HepG2 (cell line): ENCODE results near the gene GGT7. TPM values are rescaled to one million over a fixed set of nuclear protein-coding genes. Genes with fewer than 3 reads are reported as not detected.

Source experiments
- MAZ ChIP-seq, 2 experiments: sonication (generic) in 1 of 2; formaldehyde crosslinking in 1 of 2; IDR thresholded peaks; 2 replicates each; pipeline versions ENCODE4 v1.5.0 to v1.6.1; 2012 to 2020; ENCODE audit warnings: low read depth in 2 of 2, mild to moderate bottlenecking in 2 of 2, borderline replicate concordance in 1 of 2, improper control_type of control experiment in 1 of 2, low read length in 1 of 2, missing genetic modification reagents in 1 of 2, moderate library complexity in 1 of 2
- MLXIP ChIP-seq: sonication (generic); formaldehyde crosslinking; IDR thresholded peaks from 2 replicates; pipeline ENCODE4 v1.9.0; 2021; ENCODE audit warnings: missing genetic modification reagents, borderline replicate concordance
- NFYC ChIP-seq: IDR thresholded peaks from 2 replicates; pipeline ENCODE4 v1.6.1; 2016; ENCODE audit warnings: missing genetic modification reagents, missing compliant biosample characterization
- NR2F2 ChIP-seq: IDR thresholded peaks from 2 replicates; pipeline ENCODE4 v1.6.1; 2012; ENCODE audit warnings: low read depth, inconsistent platforms, borderline replicate concordance
- SALL1 ChIP-seq: sonication (generic); formaldehyde crosslinking; IDR thresholded peaks from 2 replicates; pipeline ENCODE4 v1.8.0; 2022; ENCODE audit warnings: mild to moderate bottlenecking, missing genetic modification reagents
- SOX13 ChIP-seq, 3 experiments: fragments of 450-650 bp in 1 of 3; sonication (generic) in 1 of 3; formaldehyde crosslinking in 1 of 3; IDR thresholded peaks in 2 of 3; conservative IDR thresholded peaks in 1 of 3; 2 replicates each; pipeline versions ENCODE4 v1.5.0 to v1.6.1; 2016 to 2020; ENCODE audit warnings: antibody characterized with exemption in 1 of 3, mild to moderate bottlenecking in 1 of 3, missing compliant biosample characterization in 1 of 3, missing genetic modification reagents in 1 of 3, moderate library complexity in 1 of 3
- XBP1 ChIP-seq: sonication (generic); formaldehyde crosslinking; IDR thresholded peaks from 2 replicates; pipeline ENCODE4 v1.5.0; 2020; ENCODE audit warnings: missing genetic modification reagents
- ZNF251 ChIP-seq: sonication (generic); formaldehyde crosslinking; IDR thresholded peaks from 2 replicates; pipeline ENCODE4 v1.9.0; 2021; ENCODE audit warnings: mild to moderate bottlenecking, missing genetic modification reagents
- ZNF562 ChIP-seq: sonication (generic); formaldehyde crosslinking; IDR thresholded peaks from 2 replicates; pipeline ENCODE4 v1.8.0; 2022; ENCODE audit warnings: missing genetic modification reagents, borderline replicate concordance
- ZNF883 ChIP-seq: sonication (generic); formaldehyde crosslinking; IDR thresholded peaks from 2 replicates; pipeline ENCODE4 v1.5.1; 2020; ENCODE audit warnings: mild to moderate bottlenecking, missing genetic modification reagents; ENCODE audit errors: not compliant biosample characterization
- ZSCAN9 ChIP-seq: IDR thresholded peaks from 2 replicates; pipeline ENCODE4 v1.6.1; 2016; ENCODE audit warnings: borderline replicate concordance
- polyA plus RNA-seq, 8 experiments: library from polyadenylated mRNA; depleted of rRNA in 3 of 8; stranded (reverse) in 7 of 8; unstranded in 1 of 8; fragments of >200 nt; fragmentation: Illumina TruSeq in 4 of 8; extraction: Trizol in 4 of 8; gene quantifications; 2 replicates each; pipeline versions ENCODE4 v1.2.1 to v1.2.3, GENCODE V29; 2011 to 2016; ENCODE audit warnings: low read depth in 4 of 8, missing spikeins in 1 of 8, mixed read lengths in 1 of 8; ENCODE audit not compliant: insufficient read depth in 1 of 8
- total RNA-seq, 5 experiments: library from RNA; depleted of rRNA; stranded (reverse); fragments of >200 nt; fragmentation: Illumina TruSeq; extraction: Trizol; gene quantifications; 2 replicates each; pipeline ENCODE4 v1.2.3, GENCODE V29; 2016; ENCODE audit warnings: low read depth in 1 of 5
- TF ChIP-seq, protein P1 (sequence below), 2 experiments: IDR thresholded peaks; 2 replicates each; pipeline ENCODE4 v1.6.1; 2011 to 2012; ENCODE audit warnings: low read length in 2 of 2, borderline replicate concordance in 1 of 2, low read depth in 1 of 2, mild to moderate bottlenecking in 1 of 2, moderate library complexity in 1 of 2
- TF ChIP-seq, protein P2 (sequence below): IDR thresholded peaks from 2 replicates; pipeline ENCODE4 v1.6.1; 2016; ENCODE audit warnings: mild to moderate bottlenecking
- TF ChIP-seq, protein P3 (sequence below): sonication (generic); formaldehyde crosslinking; IDR thresholded peaks from 2 replicates; pipeline ENCODE4 v1.4.0; 2020; ENCODE audit warnings: missing genetic modification reagents, mild to moderate bottlenecking, borderline replicate concordance
- TF ChIP-seq, protein P4 (sequence below): conservative IDR thresholded peaks from 2 replicates; pipeline ENCODE4 v1.6.1; 2018; ENCODE audit warnings: missing genetic modification reagents

GGT7 gene
- total and polyA plus RNA-seq, 2 of the 13 experiments (the other 11 are each of a cell fraction or from before 2014, with no cell fraction given): 6.6 to 23.0 TPM

DNA sequence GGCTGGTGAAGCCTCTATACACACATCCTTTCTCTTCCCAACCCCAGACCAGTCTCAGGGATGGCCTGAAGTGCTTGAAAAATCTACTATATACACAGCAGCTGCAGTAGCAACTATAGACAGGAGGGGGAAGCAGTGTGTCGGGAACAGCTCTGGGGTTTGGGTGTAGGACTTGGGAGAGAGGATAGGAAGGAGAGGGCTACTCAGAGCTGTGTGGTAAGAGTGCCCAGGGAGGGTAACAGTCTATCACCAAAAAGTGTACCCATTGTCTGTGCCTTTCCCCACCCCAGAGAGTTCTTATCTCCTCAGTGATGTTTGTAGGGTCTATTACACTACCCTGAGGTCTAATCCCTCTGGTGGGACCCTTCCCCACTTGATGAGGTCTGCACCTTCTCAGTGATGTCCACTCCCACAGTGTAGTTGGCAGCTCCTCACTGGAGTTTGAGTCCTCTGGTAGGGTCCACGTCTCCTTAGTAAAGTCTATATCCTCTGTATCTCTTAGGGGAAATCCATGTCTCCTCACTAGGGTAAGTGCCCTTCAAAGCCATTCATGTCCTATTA is 1.5 kb upstream of the GGT7 start (continued):
- TF ChIP-seq MLXIP (CRISPR knock-in tag) (no peak), ZSCAN9 (CRISPR knock-in tag) (peak; percentile 51; the same call in 1 of the 2 replicates), NR2F2 (no peak), SOX13 (IDR thresholded peaks at IDR 0.05) (no peak), SOX13 (CRISPR knock-in tag; conservative IDR thresholded peaks at IDR 0.05 in 1 of 2, IDR thresholded peaks at IDR 0.05 in 1 of 2) (no peak), XBP1 (CRISPR knock-in tag) (no peak), NFYC (CRISPR knock-in tag) (peak; percentile 8; the same call in 1 of the 2 replicates), ZNF562 (CRISPR knock-in tag) (no peak), SALL1 (CRISPR knock-in tag) (peak; percentile 54), ZNF251 (CRISPR knock-in tag) (no peak), MAZ (IDR thresholded peaks at IDR 0.05; ENCODE audit: borderline replicate concordance, low read depth, low read length) (peak; percentile 65; the same call in 1 of the 2 replicates), MAZ (CRISPR knock-in tag; IDR thresholded peaks at IDR 0.05; ENCODE audit: low read depth) (0 out of 2 replicates have a peak, but pooled peaks have one; percentile 50), ZNF883 (peak; percentile 79)
- TF ChIP-seq, protein P1, sequence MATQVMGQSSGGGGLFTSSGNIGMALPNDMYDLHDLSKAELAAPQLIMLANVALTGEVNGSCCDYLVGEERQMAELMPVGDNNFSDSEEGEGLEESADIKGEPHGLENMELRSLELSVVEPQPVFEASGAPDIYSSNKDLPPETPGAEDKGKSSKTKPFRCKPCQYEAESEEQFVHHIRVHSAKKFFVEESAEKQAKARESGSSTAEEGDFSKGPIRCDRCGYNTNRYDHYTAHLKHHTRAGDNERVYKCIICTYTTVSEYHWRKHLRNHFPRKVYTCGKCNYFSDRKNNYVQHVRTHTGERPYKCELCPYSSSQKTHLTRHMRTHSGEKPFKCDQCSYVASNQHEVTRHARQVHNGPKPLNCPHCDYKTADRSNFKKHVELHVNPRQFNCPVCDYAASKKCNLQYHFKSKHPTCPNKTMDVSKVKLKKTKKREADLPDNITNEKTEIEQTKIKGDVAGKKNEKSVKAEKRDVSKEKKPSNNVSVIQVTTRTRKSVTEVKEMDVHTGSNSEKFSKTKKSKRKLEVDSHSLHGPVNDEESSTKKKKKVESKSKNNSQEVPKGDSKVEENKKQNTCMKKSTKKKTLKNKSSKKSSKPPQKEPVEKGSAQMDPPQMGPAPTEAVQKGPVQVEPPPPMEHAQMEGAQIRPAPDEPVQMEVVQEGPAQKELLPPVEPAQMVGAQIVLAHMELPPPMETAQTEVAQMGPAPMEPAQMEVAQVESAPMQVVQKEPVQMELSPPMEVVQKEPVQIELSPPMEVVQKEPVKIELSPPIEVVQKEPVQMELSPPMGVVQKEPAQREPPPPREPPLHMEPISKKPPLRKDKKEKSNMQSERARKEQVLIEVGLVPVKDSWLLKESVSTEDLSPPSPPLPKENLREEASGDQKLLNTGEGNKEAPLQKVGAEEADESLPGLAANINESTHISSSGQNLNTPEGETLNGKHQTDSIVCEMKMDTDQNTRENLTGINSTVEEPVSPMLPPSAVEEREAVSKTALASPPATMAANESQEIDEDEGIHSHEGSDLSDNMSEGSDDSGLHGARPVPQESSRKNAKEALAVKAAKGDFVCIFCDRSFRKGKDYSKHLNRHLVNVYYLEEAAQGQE (IDR thresholded peaks at IDR 0.05; ENCODE audit: borderline replicate concordance in 1 of 2, low read depth in 1 of 2, low read length in 2 of 2): no peak
- TF ChIP-seq, protein P2, sequence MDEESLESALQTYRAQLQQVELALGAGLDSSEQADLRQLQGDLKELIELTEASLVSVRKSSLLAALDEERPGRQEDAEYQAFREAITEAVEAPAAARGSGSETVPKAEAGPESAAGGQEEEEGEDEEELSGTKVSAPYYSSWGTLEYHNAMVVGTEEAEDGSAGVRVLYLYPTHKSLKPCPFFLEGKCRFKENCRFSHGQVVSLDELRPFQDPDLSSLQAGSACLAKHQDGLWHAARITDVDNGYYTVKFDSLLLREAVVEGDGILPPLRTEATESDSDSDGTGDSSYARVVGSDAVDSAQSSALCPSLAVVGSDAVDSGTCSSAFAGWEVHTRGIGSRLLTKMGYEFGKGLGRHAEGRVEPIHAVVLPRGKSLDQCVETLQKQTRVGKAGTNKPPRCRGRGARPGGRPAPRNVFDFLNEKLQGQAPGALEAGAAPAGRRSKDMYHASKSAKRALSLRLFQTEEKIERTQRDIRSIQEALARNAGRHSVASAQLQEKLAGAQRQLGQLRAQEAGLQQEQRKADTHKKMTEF: no peak
- TF ChIP-seq, protein P3, sequence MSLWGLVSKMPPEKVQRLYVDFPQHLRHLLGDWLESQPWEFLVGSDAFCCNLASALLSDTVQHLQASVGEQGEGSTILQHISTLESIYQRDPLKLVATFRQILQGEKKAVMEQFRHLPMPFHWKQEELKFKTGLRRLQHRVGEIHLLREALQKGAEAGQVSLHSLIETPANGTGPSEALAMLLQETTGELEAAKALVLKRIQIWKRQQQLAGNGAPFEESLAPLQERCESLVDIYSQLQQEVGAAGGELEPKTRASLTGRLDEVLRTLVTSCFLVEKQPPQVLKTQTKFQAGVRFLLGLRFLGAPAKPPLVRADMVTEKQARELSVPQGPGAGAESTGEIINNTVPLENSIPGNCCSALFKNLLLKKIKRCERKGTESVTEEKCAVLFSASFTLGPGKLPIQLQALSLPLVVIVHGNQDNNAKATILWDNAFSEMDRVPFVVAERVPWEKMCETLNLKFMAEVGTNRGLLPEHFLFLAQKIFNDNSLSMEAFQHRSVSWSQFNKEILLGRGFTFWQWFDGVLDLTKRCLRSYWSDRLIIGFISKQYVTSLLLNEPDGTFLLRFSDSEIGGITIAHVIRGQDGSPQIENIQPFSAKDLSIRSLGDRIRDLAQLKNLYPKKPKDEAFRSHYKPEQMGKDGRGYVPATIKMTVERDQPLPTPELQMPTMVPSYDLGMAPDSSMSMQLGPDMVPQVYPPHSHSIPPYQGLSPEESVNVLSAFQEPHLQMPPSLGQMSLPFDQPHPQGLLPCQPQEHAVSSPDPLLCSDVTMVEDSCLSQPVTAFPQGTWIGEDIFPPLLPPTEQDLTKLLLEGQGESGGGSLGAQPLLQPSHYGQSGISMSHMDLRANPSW: 0 out of 2 replicates have a peak, but pooled peaks have one; percentile 31
- TF ChIP-seq, protein P4, sequence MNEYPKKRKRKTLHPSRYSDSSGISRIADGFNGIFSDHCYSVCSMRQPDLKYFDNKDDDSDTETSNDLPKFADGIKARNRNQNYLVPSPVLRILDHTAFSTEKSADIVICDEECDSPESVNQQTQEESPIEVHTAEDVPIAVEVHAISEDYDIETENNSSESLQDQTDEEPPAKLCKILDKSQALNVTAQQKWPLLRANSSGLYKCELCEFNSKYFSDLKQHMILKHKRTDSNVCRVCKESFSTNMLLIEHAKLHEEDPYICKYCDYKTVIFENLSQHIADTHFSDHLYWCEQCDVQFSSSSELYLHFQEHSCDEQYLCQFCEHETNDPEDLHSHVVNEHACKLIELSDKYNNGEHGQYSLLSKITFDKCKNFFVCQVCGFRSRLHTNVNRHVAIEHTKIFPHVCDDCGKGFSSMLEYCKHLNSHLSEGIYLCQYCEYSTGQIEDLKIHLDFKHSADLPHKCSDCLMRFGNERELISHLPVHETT (CRISPR knock-in tag): peak; percentile 29; the same call in 1 of the 2 replicates
